ENCODE measurements around the gene OBSCN. TPM values are rescaled to one million over a fixed set of nuclear protein-coding genes. Genes with fewer than 3 reads are reported as not detected.

OBSCN gene
- total and polyA plus RNA-seq, 10 of the 15 experiments (the other 5 are each of a cell fraction or from before 2014, with no cell fraction given), result 0.01 to 0.36 (median 0.08) TPM; not detected in 2

DNA sequence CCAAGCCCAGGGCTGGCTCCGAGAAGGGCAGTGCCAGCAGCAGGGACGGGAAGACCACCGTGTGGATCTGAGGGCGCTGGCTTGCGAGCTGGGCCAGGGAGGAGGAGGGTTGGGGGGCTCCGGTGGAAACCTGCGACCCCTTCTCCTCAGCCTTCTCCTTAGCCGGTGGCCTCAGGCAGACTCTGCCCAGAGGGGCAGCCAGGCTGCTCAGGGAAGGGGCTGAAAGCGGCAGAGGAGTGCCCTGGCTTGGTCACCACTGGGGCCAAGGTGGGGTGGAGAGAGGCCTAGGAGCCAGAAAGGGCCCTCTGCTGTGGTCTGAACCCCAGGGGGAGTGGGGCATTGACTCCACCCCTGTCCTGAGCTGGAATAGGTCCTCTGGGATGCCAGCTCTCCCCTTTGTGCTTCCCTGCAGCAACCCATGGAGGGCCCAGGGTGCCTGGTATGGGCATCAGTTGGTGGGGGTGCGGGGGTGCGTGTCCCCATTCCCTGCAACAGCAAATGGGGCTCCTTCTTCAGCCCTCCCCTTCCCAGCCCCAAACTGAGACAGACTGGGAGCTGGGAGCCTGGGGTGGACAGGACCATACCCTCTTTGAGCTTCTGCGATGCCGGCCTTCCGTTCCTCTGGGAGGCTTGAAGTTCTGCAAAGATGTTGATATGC is 48.7 kb upstream of the OBSCN start (continued):
- no peak for TF ChIP-seq HCFC1 (IDR thresholded peaks at IDR 0.05; ENCODE audit: low read length)
- no peak for TF ChIP-seq CEBPB (IDR thresholded peaks at IDR 0.05; ENCODE audit: borderline replicate concordance in 1 of 2, low read depth in 2 of 2, low read length in 2 of 2)
- TF ChIP-seq SMC3 (IDR thresholded peaks at IDR 0.05; ENCODE audit: borderline replicate concordance, low read length), result no peak
- no peak for TF ChIP-seq MEF2A (IDR thresholded peaks at IDR 0.05; ENCODE audit: insufficient read depth, low read depth, low read length)
- TF ChIP-seq ETV6 (conservative IDR thresholded peaks at IDR 0.05 in 1 of 2, IDR thresholded peaks at IDR 0.05 in 1 of 2; ENCODE audit: borderline replicate concordance in 1 of 2, low read depth in 1 of 2), result no peak
- TF ChIP-seq ZNF24 (IDR thresholded peaks at IDR 0.05), result no peak
- TF ChIP-seq, protein P1, sequence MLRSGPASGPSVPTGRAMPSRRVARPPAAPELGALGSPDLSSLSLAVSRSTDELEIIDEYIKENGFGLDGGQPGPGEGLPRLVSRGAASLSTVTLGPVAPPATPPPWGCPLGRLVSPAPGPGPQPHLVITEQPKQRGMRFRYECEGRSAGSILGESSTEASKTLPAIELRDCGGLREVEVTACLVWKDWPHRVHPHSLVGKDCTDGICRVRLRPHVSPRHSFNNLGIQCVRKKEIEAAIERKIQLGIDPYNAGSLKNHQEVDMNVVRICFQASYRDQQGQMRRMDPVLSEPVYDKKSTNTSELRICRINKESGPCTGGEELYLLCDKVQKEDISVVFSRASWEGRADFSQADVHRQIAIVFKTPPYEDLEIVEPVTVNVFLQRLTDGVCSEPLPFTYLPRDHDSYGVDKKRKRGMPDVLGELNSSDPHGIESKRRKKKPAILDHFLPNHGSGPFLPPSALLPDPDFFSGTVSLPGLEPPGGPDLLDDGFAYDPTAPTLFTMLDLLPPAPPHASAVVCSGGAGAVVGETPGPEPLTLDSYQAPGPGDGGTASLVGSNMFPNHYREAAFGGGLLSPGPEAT (IDR thresholded peaks at IDR 0.05; ENCODE audit: low read depth), result no peak
- TF ChIP-seq SMAD5 (IDR thresholded peaks at IDR 0.05; ENCODE audit: low read depth), result no peak
- TF ChIP-seq, protein P2, sequence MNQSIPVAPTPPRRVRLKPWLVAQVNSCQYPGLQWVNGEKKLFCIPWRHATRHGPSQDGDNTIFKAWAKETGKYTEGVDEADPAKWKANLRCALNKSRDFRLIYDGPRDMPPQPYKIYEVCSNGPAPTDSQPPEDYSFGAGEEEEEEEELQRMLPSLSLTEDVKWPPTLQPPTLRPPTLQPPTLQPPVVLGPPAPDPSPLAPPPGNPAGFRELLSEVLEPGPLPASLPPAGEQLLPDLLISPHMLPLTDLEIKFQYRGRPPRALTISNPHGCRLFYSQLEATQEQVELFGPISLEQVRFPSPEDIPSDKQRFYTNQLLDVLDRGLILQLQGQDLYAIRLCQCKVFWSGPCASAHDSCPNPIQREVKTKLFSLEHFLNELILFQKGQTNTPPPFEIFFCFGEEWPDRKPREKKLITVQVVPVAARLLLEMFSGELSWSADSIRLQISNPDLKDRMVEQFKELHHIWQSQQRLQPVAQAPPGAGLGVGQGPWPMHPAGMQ (IDR thresholded peaks at IDR 0.05; ENCODE audit: borderline replicate concordance), result no peak
